GM12892 (cell line): ENCODE data around the gene USP34.

ENCODE experiments used
- POLR2A ChIP-seq: IDR thresholded peaks from 2 replicates; pipeline ENCODE4 v1.6.1; 2011; ENCODE audit warnings: low read depth, low read length, control low read depth
- POLR2AphosphoS5 ChIP-seq: IDR thresholded peaks from 2 replicates; pipeline ENCODE4 v1.6.1; 2011; ENCODE audit warnings: low read depth, low read length, control low read depth

- TF ChIP-seq POLR2AphosphoS5: no peak
- TF ChIP-seq POLR2A: no peak
Observed at GRCh38 chr2:61138859-61139258, 332.0 kb downstream of the USP34 start.
